Activated T-cell treated with anti-CD3 and anti-CD28 coated beads for 24 hours (primary cell): Measurements from ENCODE around the gene SERP1.

Experiments used
- DNase-seq: peaks from one replicate; pipeline ENCODE4 v3.0.0-alpha.2; 2020; ENCODE audit warnings: low read depth

Gene SERP1

GRCh38 chr3:150546226-150547044 is at the start of gene SERP1, which contains the start of gene EIF2A:
SERP1 (minus strand) TSS chr3:150546496; CDS start chr3:150546135, 361 bp downstream.
EIF2A (plus strand) TSS chr3:150546787; CDS start chr3:150546803, 16 bp downstream.
- DNase-seq = peak; percentile 99

GRCh38 chr3:150594150-150594549 is 47.9 kb upstream of the SERP1 start:
- DNase-seq = no peak

GRCh38 chr3:150589759-150590158 is 43.5 kb upstream of the SERP1 start:
- no peak for DNase-seq

DNA sequence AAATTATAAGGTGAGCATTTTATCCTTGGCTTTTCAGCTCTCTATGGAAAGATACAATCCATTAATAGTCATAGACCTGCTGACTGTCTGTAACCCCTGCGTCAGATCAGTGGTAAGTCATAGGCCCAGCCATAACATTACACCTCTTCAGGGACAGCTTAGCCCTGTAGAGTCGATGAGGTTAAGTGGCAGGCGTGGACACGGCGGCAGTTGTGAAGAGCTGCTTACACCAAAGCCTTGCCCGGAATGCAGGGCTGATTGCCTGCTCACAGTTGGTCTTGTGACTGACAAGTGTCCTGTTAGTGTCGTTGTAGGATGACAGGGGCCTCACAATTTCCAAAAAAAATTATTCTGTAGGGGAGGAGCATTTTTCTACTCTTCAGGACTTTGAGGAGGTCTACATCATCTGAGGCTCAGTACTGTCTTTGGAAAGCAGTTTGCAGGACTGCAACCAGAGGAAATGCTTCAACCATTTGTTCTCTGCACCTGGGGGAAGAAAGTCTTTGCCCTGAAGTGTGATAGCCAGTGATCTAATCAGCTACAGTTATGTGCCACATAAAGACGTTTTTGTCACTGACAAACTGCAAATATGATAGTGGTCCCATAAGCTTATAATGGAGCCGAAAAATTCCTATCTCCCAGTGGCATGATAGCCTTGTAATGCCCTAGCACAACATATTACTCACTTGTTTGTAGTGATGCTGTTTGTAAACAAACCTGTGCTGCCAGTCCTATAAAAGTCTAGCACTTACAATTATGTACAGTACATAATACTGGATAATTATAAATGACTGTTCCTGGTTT is 41.9 kb upstream of the SERP1 start:
- DNase-seq = no peak

GRCh38 chr3:150583028-150583427 is 36.7 kb upstream of the SERP1 start:
- DNase-seq = no peak

GRCh38 chr3:150582620-150583019 is 36.3 kb upstream of the SERP1 start:
- no peak for DNase-seq

DNA sequence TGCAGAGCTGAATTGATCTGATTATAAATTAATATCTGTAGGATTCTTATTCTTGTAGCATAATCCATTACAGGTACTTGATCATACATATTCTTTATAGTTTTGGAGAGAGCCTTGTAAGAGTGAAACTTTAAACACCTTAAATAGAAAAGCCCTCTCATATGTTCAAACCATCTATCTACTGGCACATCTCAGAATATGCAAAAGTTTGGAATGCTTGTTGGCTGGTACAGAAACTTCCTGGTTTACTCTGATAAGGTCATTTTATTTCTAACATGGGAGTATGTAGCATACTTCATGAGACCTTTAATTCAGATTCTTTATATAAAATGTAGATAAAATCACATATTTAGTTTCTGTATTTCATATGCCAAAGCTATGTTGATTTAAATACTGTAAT is 34.9 kb upstream of the SERP1 start:
- no peak for DNase-seq

DNA sequence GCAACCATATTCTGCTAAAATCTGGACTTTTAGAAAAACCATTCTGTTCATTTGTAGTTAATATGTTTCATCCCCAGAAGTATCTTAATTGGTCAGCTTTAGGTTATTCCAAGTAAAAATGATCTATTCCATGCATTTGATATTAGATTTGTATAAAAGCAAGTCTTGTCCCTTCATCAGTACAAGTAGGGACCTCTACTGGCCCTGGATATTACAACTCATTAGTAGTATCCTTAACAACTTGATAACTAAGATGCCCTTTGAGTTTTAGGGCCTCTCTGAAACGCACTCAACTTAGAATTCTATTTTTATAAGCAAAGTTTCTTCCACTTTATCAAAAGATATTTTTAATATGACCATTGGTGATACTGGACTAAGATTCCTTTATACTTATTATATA is 31.6 kb upstream of the SERP1 start:
- no peak for DNase-seq

DNA sequence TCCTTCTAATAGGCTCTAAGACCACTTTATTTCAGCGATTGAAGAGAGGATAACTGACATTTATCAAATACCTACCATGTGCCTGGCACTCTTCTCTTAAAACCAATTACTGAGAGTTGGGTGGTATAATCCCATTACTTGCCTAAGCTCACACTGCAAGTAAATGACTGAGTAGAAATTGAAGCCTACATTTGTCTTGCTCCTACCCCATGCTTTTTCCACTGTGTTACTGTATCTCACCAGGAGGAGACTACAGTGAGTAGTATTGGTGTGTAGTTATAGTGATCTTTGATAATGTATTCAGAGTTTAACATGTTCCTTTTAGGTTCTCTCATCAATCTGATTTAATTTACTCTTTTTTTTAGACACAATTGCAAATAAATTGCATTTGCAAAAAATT is 21.0 kb upstream of the SERP1 start:
- no peak for DNase-seq

GRCh38 chr3:150564243-150564642 is 17.9 kb upstream of the SERP1 start:
- no peak for DNase-seq

DNA sequence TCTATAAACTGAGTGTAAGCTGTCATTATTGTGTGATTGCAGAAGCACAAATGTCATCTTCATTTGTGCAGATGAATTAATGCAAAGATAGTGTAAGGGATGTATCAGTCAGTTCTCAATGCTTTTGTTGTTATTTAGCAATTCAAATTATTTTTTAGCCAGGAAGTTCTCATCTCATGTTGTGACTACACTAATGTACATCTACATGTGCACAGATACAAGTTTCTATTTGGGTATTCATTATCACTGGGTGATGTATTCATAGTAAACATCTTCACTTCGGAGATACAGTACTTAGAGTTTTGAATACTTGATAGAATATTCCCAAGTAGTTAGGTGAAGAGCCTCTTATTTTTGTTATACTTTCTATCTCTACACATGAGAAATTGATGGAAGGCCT is 11.4 kb upstream of the SERP1 start:
- no peak for DNase-seq

DNA sequence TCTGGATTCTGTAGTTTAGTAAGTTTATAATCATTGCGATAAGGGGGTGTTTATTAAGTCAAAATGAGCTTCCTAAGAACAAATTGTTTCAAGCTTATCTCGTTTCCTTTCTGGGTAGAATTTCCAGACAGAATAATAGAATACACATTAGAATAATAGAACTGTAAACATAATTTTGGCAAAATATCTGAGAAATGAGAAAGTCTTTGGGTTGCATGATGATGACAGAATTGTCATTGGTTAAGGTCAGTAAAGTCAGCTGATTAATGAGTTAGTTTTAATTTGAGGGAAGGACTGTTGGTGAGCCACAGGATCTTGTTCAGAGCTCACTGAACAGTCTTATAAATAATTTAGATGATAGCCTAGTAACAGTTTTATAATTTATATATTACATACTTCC is 10.5 kb upstream of the SERP1 start:
- DNase-seq = no peak

DNA sequence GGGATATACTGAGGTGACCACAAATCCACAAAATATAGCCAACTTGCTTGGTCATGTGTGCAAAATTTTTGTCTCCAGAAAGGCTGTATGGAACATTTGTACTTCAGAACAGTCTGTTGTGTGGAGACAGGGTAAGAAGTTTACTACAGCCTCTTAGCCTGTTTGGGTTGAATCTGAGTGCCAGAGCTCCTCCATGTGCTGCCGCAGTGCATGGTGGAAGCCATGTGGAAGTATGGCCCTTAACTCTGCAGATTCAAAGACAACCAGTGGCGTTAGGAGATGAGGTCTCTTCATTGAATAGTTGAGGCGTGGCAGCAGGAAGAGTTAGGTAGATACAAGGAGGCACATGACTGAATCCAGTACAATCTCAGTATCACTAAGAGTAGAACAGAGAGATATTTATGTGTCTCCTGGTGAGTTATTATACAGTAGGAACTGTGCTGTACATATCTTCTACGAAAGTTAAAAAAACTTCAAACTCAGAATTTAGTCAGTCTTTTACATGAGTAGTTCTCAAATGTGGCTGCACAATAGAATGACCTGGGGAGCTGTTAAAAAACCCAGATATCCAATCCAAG is 9.7 kb upstream of the SERP1 start:
- no peak for DNase-seq

GRCh38 chr3:150547045-150547741 is 897 bp upstream of the SERP1 start:
- DNase-seq = no peak

DNA sequence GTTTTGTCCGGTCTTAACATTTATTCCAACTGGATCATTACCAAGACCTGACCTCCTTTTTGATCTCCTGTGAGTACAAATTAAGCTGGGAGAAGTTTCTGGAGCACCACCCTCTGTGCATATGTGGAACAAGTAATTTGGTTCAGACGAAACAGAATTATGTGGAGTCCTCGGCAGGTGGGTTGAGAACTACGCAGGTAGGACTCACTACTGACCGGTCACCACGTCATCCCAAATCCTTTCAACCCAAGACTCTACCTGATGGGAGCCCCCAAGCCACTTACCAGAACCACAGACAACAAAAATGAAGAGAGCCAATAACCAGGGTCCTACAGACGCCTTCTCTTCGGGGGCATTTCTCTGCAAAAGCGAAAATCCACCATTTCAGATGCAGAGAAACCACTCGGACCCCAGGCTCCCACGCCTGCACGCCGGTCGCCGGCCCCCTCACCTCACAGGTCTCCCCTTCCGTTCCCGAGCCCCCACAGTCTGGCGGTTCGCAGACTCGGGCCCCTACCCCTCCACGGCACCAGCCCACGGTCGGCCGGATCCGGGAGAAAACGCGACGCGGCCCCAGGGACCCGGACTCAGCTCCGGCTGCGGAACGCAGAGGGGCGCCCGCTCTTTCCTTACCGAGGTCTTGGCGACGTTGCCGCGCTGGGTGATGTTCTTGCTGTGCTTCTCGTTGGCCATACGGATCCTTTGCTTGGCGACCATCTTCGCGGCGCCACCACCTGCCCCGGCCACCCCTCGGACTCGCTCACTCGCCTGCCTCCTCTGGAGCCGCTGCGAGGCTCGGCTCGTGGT is 674 bp downstream of the SERP1 start:
- DNase-seq = peak; percentile 23

- no peak for DNase-seq
Measured at GRCh38 chr3:150544726-150545125, 1.6 kb downstream of the SERP1 start.

- no peak for DNase-seq
Measured at GRCh38 chr3:150544041-150544440, 2.3 kb downstream of the SERP1 start.

DNA sequence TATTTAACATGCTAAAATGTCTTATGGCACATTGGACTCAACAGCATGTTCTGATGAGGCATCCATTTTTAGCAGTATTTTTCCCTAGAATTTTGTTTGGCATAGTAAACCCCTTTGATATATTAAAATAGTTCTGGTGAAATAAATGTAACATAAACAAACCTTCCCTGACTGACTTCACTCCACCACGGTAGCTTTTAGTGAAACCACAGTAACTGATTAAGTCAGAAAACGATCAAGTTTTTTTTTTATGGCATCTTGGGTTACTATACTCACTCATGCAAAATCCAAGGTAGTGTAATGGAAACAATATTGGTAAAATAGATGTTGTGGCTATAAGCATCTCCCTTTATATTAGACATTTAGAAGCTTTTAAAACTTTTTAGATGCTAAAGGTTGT is 2.8 kb downstream of the SERP1 start:
- no peak for DNase-seq

DNA sequence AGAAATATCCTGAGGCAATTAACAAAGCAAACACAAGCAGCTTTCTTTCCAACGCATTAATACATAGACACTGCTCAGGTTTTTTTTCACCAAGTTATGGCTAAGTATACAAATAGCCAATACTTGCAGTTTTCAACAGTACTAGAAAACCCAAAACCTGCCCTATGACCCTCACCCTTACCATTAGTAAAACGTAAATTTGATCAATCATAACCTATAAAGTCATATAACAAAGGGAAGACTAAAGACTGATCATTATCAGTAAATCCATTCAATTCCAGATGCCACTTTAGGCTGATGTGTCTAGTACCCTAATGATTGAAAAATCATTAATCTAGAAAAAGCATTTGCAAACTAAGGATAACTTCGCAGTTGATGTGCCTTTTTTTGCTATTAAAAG is 3.2 kb downstream of the SERP1 start:
- no peak for DNase-seq

DNA sequence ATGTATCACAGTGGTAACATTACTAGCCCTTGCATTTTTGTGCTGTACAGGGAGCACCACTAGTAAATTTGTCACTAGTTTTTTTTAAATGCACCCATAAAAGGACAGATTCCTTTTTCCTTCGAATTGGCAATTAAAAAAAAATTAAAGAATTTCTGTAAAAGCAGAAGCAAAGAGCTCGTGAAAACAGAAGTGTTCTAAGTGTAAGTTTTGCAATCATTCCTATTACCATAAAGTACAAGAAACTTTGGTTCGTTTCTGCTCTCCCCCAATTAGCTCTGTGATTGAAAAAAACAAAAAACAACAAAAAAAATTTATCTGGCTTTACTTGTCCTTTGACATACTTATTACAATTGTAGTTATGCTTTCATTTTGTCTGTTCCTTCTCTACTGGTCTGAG is 5.3 kb downstream of the SERP1 start:
- no peak for DNase-seq

- no peak for DNase-seq
Measured at GRCh38 chr3:150540297-150540696, 6.0 kb downstream of the SERP1 start.
